HTERT RPE-1 (cell line): ENCODE measurements around the gene STUB1.

Experiments used
- in situ Hi-C: fragments of 300-500 bp; cut with MboI; formaldehyde crosslinking; loops from 4 replicates; pipeline ENCODE4 v1.14.3; 2020; ENCODE audit warnings: low sequenced_read_pairs

The STUB1 gene

DNA sequence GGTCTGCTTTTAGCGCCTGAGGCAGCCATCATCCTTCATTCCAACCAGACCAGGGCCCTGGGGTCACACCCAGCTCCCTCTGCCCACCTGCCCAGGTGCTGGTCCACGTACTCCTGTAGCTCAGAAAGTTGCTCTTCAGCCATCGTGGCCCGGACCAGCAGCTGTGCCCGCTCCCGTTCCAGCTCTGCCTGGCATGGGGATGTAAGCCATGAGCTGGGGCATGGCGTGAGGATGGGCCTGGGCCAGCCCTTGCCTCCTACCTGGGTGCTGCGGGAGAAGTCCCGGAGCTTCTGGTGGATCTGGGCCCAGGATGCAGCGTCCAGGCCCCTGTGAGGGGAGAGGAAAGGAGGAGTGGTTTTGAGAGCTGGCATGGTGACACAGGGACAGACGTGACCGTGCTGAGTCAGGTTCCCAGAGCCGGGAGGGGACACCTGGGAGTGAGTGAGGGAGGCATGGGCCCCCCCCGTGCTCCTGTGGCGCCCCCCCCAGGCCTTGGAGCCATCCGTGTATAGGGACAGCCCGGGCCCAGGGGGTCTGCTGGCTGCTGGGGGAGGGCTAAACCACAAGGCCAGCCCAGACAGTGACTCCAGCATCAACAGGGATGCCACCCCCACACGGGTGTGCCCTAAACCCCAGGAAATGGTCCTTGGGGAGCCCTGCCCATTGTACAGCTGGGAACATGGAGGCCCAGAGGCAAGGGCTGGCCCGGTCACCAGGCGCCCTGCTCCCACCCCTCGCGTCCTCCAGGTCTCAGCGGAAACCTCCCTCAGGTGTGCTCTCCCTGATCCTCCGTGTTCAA is 42.8 kb downstream of the STUB1 start:
- in situ Hi-C loops = no loop called here

DNA sequence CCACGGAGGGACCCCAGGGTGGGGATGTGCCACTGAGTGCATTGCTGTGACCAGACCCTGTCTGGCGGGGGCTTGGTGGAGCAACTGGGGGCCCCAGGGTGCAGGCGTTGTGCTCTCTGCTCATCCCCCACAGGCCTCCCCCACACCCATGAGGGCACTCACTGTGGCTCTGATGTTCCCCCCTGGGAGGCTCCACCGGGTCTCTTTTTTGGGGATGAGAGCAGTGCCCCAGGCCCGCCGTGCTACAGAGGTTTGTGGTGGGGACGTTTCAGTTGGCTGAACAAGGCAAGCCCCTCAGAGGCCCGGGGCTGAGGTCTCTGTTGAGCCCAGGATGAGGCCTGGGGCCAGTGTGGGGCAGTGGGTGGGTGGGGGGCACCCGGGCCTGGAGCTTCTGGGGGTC is 43.5 kb downstream of the STUB1 start:
- in situ Hi-C loops = no loop called here

DNA sequence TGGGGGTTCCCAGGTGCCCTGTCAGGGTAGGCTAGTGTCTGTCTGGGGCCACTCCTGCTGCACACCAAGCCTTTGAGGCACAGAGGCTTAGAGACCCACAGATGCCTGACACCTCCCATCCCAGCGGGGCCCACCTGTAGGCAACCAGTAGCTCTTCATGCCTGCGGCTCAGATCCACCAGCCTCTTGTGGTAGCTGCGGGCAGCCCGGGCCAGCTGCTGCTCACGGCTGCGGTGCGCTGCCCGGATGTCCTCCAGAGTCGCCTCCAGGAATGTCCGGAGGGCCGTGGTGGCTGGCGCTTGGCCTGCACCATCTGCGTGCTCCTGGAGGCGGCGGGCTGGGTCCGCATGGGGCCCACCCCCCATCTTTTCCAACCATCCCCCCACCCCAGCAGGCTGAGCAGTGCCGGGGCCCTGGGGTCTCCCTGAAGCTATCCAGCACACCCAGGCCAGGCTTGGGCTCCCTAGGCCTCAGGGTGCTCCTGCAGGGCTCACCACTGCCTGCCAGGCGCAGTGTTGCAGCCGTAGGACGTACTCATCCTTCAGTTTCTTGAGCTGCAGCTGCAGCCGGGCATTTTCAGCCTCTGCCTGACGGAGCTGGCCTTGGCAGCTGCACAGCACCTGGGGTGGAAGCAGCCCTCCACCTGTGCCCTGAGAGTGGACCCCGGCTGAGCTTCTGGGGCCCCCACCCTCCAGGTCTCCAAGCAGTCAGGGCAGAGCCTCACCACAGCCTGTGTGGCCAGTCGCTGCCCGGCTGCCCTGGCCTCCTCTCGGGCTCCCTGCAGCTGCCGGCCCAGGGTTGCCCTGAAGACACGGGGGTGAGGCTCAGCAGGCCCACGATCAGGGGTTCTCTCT is 44.2 kb downstream of the STUB1 start:
- in situ Hi-C loops = no loop called here

- in situ Hi-C loops = no loop called here
Measured at GRCh38 chr16:725041-725376, 44.8 kb downstream of the STUB1 start.

DNA sequence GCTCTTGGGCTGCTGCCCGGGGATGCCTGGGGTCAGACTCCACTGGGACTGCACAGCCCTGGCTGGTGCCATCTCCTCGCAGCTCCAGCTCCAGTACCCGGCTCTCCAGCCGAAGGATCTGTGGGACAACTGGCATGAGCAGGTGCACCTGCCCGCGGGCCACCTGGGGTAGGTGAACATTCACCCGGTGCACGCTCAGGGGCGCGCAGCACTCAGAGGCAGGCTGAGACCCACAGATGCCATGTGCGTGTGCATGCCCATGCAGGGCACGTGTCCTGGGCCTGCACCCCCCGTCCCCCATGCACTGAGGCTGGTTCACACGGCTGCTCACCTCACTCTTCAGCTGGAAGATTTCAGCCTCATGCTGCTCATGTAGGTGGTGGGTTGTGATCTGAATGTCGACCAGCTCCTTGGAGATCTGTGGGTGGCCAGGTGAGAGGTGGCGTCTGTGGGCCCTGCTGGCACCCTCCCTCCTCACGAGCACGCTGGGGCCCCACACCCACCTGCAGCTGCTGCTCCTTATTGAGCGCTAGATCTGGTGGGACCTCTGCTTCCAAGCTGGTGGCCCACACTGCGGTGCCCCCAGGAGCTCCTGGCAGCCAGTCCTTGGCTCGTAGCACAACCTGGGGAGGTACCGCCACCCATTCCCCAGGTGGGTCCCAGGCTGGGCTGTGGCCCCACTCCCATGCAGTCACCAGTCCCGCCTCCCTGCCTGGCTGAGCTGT is 45.4 kb downstream of the STUB1 start:
- in situ Hi-C loops = no loop called here

DNA sequence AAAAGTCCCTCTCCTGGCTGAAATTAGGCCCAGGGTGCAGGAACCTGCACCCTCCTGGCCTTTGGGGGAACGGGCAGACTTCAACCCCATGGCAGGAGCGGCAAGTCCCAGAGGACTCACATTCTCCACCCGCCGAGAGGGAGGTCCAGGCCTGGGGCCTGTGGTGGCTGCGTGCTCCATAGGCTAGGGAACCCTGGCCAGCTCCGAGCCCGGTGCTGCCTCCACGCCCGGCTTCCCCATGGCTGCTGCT is 45.9 kb downstream of the STUB1 start:
- in situ Hi-C loops = no loop called here

- in situ Hi-C loops = no loop called here
Measured at GRCh38 chr16:726438-727290, 46.5 kb downstream of the STUB1 start, which contains the start of the genes CCDC78 and HAGHL. Gene CCDC78 (minus strand): TSS chr16:726443. CDS start chr16:726367, 76 bp downstream. Gene HAGHL (plus strand): TSS chr16:727106. CDS start chr16:727510, 404 bp downstream.

DNA sequence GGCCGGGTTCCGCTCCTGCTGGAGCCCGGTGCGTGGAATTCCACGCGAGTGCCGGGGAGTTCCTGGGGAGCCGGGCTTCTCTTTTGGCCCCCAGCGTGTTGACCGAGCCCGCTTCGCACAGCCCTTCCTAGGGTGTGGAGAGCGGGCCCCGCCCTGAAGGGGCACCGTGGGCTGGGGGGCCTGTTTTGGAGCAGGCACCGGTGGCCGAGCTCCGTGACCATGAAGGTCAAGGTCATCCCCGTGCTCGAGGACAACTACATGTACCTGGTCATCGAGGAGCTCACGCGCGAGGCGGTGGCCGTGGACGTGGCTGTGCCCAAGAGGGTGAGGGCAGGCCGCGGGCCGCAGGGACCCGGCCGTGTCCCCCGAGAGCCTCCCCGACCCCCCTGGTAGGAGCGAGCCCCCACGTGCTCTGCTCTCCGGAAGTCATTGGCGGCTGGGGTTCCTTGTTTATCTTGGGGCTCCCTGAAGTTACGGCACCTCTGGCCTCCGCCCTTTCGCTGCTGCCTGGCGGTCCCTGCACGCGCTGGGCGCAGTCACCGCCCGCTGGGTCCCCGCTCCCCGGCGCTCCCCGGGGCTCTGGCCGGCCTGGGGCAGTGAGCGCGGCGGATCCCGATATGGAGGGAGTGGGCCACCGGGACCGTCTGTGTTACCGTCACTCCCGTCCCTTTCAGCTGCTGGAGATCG is 47.2 kb downstream of the STUB1 start:
- in situ Hi-C loops = no loop called here

GRCh38 chr16:728131-728889 is 48.1 kb downstream of the STUB1 start:
- in situ Hi-C loops = no loop called here

DNA sequence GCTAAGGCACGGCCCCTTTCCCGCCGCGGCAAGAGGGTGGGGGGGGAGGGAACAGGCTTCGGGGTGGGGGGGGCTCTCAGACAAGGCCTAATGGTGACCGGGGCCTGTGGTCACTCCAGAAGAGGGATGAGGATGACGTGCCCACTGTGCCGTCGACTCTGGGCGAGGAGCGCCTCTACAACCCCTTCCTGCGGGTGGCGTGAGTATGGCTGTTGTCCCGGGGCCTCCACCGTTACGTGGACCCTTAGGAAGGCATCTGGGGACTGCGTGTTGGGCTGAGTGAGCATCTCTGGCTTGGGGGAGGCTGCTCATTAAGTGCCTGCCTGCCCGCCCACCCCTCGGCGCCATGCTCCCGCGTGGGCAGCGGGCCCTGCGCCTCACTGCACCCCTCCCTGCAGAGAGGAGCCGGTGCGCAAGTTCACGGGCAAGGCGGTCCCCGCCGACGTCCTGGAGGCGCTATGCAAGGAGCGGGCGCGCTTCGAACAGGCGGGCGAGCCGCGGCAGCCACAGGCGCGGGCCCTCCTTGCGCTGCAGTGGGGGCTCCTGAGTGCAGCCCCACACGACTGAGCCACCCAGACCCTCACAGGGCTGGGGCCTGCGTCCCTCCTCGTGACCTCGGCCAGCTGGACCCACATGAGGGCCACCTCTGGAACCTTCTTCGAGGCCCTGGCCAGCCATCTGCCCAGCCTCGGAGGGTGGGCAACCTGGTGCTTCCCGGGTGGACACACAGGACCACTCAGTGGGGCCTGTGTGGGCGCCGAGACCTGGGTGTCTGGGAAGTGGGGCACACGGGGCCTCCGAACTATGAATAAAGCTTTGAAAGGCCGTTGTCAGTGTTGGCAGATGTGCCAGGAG is 48.9 kb downstream of the STUB1 start:
- in situ Hi-C loops = no loop called here

DNA sequence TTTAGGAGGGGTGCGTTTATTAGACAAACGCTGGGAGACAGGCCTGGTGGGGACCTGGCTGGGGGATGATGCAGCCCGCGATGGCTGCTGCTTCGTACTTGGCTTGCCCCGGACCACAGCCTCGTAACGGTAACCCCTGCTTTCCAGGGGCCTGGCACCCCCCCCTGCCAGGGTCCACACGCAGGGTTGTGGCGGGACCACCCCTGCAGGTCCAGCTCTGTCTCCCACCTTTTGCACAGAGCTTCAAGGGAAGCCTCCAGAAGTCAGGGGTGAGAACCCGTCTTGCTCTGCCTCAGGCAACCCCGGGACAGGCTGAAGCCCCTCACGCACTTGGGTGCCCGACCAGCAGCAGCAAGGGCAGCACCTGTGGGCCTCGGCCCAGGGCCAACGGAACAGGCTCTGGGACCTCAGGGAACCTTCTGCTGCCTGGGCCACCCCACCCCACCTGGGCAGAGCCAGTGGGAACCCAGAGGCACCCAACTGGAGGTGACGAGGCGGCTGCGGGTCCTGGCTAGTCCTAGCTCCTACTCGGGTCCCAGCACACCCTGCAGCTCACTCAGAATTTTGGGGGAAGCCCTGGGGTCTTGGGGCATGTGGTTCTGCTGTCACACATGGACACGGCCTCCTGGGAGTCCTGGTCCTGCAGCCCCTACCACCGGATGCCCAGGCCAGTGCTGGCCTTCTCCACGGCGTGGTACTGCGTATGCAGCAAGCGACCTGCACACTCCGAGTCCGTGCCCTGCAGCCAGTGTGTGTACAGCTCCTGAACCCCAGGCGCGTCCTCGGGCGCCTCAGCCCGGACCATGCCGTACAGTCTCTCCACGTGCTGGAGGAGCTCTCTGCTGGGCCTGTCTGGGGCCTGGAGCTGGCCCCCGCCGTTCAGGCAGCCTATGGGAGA is 49.8 kb downstream of the STUB1 start:
- in situ Hi-C loops = no loop called here

DNA sequence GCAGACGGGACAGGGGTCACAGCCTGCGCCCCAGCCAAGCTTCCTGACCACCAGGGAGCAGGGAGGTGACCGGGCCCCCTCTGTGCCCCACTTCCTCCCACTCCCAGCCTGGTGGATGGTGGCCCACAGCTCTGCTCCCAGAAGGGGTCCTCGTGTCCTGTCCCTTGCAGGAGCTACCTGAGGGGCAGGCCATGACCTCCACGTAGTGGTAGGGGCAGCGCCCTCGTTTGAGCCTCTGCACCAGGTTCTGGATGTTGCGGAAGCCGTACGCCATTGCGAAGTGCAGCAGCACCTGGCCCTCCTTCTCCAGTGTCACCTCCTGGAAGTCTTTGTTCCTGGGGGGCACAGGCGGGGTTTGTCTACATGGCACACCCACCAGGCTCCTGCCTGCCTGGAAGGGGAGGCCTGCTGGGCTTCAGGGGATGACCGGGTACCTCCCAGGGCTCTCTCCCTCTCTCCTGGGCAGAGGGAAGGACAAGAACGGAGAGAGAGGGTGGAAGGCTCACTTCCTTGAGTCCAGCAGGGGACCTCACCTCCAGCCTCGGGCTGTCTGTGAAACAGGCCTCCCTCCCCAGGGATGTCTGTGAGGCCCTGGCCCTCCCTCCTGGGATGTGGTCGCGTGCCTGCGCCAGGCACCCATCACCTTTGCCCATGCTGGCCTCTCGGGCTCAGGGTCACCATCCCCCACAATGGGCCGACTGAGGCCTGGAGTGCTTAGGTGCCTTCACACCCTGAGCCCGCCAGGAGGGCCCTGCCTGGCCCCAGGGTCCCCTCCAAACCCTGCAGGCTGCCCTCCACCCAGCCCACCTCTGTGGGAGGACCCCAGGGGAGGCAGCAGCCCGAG is 50.7 kb downstream of the STUB1 start:
- in situ Hi-C loops = no loop called here

DNA sequence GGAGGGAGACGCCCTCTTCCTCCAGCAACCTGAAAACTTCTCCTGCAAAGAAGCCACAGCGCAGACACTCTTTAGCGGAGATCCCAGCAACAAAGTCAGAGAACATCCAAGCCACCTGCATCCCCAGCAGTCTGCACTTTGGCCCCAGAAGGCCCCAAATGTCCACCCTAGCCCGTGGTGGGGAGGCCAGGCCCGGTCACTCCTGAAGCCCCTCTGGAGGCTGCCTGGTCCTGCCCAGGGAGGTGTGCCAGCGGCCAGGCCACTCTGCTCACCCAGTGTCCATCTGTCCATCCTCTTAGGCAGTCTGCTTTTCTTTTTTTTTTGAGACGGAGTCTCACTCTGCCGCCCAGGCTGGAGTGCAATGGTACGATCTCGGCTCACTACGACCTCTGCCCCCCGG is 52.1 kb downstream of the STUB1 start:
- in situ Hi-C loops = no loop called here
